CD14-positive monocyte (primary cell): ENCODE results near the gene CD93. TPM values are rescaled to one million over a fixed set of nuclear protein-coding genes. Genes with fewer than 3 reads are reported as not detected.
A peak's percentile ranks its signal among the peaks of the same experiment; 100 is the strongest.

ENCODE experiments used
- DNase-seq, 3 donors: peaks; one replicate each; pipeline ENCODE4 v3.0.0-alpha.2; 2011 to 2022
- H2AFZ ChIP-seq: 2 replicates; pipeline ENCODE4 v1.6.0; 2012; ENCODE audit warnings: mild to moderate bottlenecking, low read depth, low read length, inconsistent platforms; ENCODE audit not compliant: insufficient read depth, poor library complexity, severe bottlenecking
- H3K27ac ChIP-seq, 2 donors: 1 replicate in 1 of 2; 2 replicates in 1 of 2; pipeline ENCODE4 v1.5.1; 2012 to 2013; ENCODE audit warnings: low read length in 2 of 2, control low read depth in 1 of 2, inconsistent platforms in 1 of 2, low read depth in 1 of 2, mild to moderate bottlenecking in 1 of 2
- H3K27me3 ChIP-seq, 2 donors: one replicate each; pipeline versions ENCODE4 v1.6.0 to v1.6.1; 2011 to 2013; ENCODE audit warnings: low read length in 2 of 2; ENCODE audit not compliant: control insufficient read depth in 2 of 2, insufficient read depth in 2 of 2
- H3K36me3 ChIP-seq, 2 donors: replicated peaks in 1 of 2; 1 replicate in 1 of 2; 2 replicates in 1 of 2; pipeline versions ENCODE4 v1.5.1 to v1.6.1; 2012 to 2013; ENCODE audit warnings: low read length in 2 of 2, control low read depth in 1 of 2, inconsistent platforms in 1 of 2, mild to moderate bottlenecking in 1 of 2; ENCODE audit not compliant: insufficient read depth in 2 of 2, control insufficient read depth in 1 of 2
- H3K4me1 ChIP-seq, 2 donors: 1 replicate in 1 of 2; 2 replicates in 1 of 2; pipeline versions ENCODE4 v1.5.1 to v1.6.1; 2012 to 2013; ENCODE audit warnings: low read length in 2 of 2, control low read depth in 1 of 2, inconsistent platforms in 1 of 2, mild to moderate bottlenecking in 1 of 2, moderate library complexity in 1 of 2; ENCODE audit not compliant: insufficient read depth in 2 of 2, control insufficient read depth in 1 of 2
- H3K4me2 ChIP-seq: replicated peaks from 2 replicates; pipeline ENCODE3; 2012; ENCODE audit warnings: low read length, moderate library complexity, mild to moderate bottlenecking; ENCODE audit not compliant: poor library complexity, severe bottlenecking; ENCODE audit errors: extremely low read depth
- H3K4me3 ChIP-seq, 3 experiments: fragments of 200-600 bp in 1 of 3; sonication (generic) in 1 of 3; replicated peaks in 1 of 3; 1 replicate in 2 of 3; 2 replicates in 1 of 3; pipeline ENCODE4 v1.5.1; 2011 to 2013; ENCODE audit warnings: low read length in 3 of 3, mild to moderate bottlenecking in 3 of 3, control low read depth in 2 of 3, low read depth in 2 of 3, inconsistent platforms in 1 of 3, moderate library complexity in 1 of 3
- H3K79me2 ChIP-seq: 2 replicates; pipeline ENCODE4 v1.6.0; 2012; ENCODE audit warnings: mild to moderate bottlenecking, control low read depth, inconsistent platforms, low read length, moderate library complexity; ENCODE audit not compliant: insufficient read depth
- H3K9ac ChIP-seq: 2 replicates; pipeline ENCODE4 v1.6.0; 2017; ENCODE audit warnings: low read length, mild to moderate bottlenecking; ENCODE audit not compliant: insufficient read depth, poor library complexity, severe bottlenecking
- H3K9me3 ChIP-seq, 2 donors: replicated peaks in 1 of 2; 1 replicate in 1 of 2; 2 replicates in 1 of 2; pipeline versions ENCODE4 v1.5.1 to v1.6.1; 2012 to 2013; ENCODE audit warnings: low read length in 2 of 2, control low read depth in 1 of 2; ENCODE audit not compliant: control insufficient read depth in 1 of 2, insufficient read depth in 1 of 2
- H4K20me1 ChIP-seq: 2 replicates; pipeline ENCODE4 v1.6.0; 2012; ENCODE audit warnings: mild to moderate bottlenecking, low read length, control low read depth, moderate library complexity; ENCODE audit not compliant: insufficient read depth
- H3K27ac Mint-ChIP-seq, 7 donors: one replicate each; pipeline ENCODE4 v1.8.0; 2020; ENCODE audit warnings: mild to moderate bottlenecking in 7 of 7, mixed read lengths in 7 of 7, moderate library complexity in 6 of 7, inconsistent platforms in 2 of 7
- H3K27me3 Mint-ChIP-seq, 3 donors: one replicate each; pipeline ENCODE4 v1.8.0; 2021 to 2022; ENCODE audit warnings: low read depth in 3 of 3, mild to moderate bottlenecking in 3 of 3, mixed read lengths in 3 of 3, moderate library complexity in 3 of 3, inconsistent platforms in 1 of 3
- H3K36me3 Mint-ChIP-seq, 2 donors: one replicate each; pipeline ENCODE4 v1.8.0; 2020; ENCODE audit warnings: mixed read lengths in 2 of 2, inconsistent platforms in 1 of 2, mild to moderate bottlenecking in 1 of 2
- H3K4me1 Mint-ChIP-seq: one replicate; pipeline ENCODE4 v1.8.0; 2020; ENCODE audit warnings: mild to moderate bottlenecking, mixed read lengths
- H3K4me3 Mint-ChIP-seq, 2 donors: one replicate each; pipeline ENCODE4 v1.8.0; 2020; ENCODE audit warnings: mild to moderate bottlenecking in 2 of 2, mixed read lengths in 2 of 2, moderate library complexity in 1 of 2
- H3K9me3 Mint-ChIP-seq, 7 donors: one replicate each; pipeline ENCODE4 v1.8.0; 2020 to 2022; ENCODE audit warnings: mixed read lengths in 7 of 7, mild to moderate bottlenecking in 6 of 7, moderate library complexity in 6 of 7, inconsistent platforms in 2 of 7
- WGBS: methylation state at CpG from one replicate; pipeline ENCODE4 v1.1.5; 2013; ENCODE audit warnings: missing lambda C conversion rate; ENCODE audit not compliant: insufficient coverage; 5-methylcytosine and 5-hydroxymethylcytosine counted together
- intact Hi-C, 2 donors: fragments of 100-400 bp; cut with micrococcal nuclease; formaldehyde crosslinking; loops; one replicate each; pipeline versions ENCODE4 v1.15.0 to v1.15.1; 2023
- polyA plus RNA-seq, 3 donors: library from polyadenylated mRNA; depleted of rRNA in 1 of 3; unstranded in 2 of 3; stranded (reverse) in 1 of 3; fragments of 300-500 nt in 2 of 3; fragments of >200 nt in 1 of 3; fragmentation: Illumina TruSeq in 2 of 3; gene quantifications; 1 replicate in 2 of 3; 2 replicates in 1 of 3; pipeline ENCODE4 v1.2.3, GENCODE V29; 2012 to 2021
- TF ChIP-seq, protein P1 (sequence below): fragments of 200-600 bp; IDR thresholded peaks from one replicate; pipeline ENCODE4 v1.8.0; 2022; ENCODE audit warnings: antibody characterized with exemption, mild to moderate bottlenecking

Gene CD93
- polyA plus RNA-seq, 3 donors = 26.0 to 170 (median 48.9) TPM

DNA sequence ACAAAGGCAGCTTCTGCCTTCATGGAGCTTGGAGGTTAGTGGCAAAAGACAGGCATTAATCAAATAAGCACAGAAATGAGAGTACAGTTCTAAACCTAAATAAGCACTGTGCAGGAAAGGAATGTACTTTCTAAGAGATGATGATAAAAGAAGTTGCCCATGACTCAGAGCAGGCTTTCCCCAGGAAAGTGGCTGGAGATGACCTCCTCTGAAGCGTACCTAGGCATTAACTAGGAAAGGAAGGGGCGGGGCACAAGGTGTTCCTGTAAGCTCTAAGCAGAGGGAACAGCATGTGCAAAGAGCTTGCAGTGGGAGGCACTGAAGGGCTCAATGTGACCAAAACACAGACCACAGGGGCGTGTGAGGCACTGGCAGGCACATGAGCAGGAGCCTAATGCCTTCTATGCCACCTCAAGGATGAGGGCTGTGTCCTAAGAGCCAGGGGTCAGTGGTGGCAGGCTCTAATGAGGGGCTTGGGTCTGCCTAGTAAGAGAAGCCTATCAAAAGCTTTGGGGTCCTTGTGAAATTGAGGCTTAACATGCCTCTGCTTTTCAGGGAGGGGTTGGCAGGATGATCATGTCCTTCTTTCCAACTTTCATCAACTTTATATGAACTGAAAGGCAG, 46.1 kb downstream of the CD93 start:
- Histone ChIP-seq H3K27ac (no peak overlapping the region), H4K20me1 (peaks cover 1% of the 10 kb centered on the region), H3K4me1 (peaks cover 3 to 22% of the 10 kb centered on the region in 2 donors), H3K4me3 (no peak overlapping the region), H3K4me2 (no peak overlapping the region), H2AFZ (no peak overlapping the region), H3K79me2 (no peaks in the 10 kb centered on the region), H3K36me3 (no peaks in the 10 kb centered on the region), H3K9ac (no peak overlapping the region), H3K27me3 (peaks cover 30 to 35% of the 10 kb centered on the region in 2 donors), H3K9me3 (no peaks in the 10 kb centered on the region)
- intact Hi-C loops = loop anchor here in 1 of 2 donors (10.0 kb wide), 1 partner anchor 345 kb away; no protein-coding TSS in a partner anchor
- no peak for DNase-seq
- peaks cover 0 to 6% of the 10 kb centered on the region in 2 donors for H3K36me3 Mint-ChIP-seq
- TF ChIP-seq, protein P1, sequence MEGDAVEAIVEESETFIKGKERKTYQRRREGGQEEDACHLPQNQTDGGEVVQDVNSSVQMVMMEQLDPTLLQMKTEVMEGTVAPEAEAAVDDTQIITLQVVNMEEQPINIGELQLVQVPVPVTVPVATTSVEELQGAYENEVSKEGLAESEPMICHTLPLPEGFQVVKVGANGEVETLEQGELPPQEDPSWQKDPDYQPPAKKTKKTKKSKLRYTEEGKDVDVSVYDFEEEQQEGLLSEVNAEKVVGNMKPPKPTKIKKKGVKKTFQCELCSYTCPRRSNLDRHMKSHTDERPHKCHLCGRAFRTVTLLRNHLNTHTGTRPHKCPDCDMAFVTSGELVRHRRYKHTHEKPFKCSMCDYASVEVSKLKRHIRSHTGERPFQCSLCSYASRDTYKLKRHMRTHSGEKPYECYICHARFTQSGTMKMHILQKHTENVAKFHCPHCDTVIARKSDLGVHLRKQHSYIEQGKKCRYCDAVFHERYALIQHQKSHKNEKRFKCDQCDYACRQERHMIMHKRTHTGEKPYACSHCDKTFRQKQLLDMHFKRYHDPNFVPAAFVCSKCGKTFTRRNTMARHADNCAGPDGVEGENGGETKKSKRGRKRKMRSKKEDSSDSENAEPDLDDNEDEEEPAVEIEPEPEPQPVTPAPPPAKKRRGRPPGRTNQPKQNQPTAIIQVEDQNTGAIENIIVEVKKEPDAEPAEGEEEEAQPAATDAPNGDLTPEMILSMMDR = no peak
- peaks cover 2 to 9% (median 5%) of the 10 kb centered on the region in 7 donors for H3K9me3 Mint-ChIP-seq
- peak overlapping the region in 1 of 2 donors; percentile 61 for H3K4me3 Mint-ChIP-seq
- H3K27me3 Mint-ChIP-seq = peaks cover 39 to 55% (median 45%) of the 10 kb centered on the region in 3 donors
- H3K27ac Mint-ChIP-seq = no peak overlapping the region
- WGBS = 82% methylated on average over 3 of the region's 3 CpGs
- peaks cover 25% of the 10 kb centered on the region for H3K4me1 Mint-ChIP-seq

DNA sequence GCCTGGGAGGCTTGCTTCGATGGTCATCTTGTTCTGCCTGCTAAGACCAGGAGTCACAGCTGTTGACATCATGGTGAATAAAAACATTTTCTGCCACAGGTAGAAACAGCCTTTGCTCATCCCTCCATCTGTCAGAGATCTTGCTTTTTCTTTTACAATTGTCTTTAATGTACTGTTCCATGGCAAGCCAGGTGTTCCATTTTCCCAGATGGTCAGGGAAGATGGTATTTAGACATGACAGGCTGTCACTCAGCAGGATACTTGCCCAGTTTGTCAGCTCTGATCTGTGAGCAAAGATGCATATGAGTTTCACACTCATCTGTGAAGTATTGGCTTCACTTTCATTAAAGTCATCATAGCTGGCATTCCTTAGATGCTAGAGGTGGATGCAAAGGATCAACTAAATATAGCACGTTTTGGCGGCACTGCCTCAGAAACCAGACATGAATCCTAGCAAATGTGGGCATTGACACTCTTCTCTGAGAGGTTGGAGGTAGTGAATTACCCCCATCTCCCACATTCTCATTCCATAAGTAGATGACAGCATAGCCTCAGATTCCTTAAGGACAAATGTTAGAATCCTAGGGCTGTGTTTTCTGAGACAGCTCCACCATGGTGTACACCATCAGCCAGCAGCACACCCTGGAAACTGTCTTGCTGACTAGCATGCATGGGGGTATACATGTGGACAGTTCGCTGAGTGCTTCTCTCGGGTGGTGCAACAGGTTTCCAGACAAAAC, 46.8 kb downstream of the CD93 start:
- no peak overlapping the region for H3K27ac ChIP-seq
- 97% methylated on average over 3 of the region's 5 CpGs for WGBS
- H3K9me3 Mint-ChIP-seq = peaks cover 3 to 9% (median 6%) of the 10 kb centered on the region in 7 donors
- peaks cover 3 to 19% of the 10 kb centered on the region in 2 donors for H3K4me1 ChIP-seq
- no peak overlapping the region for H3K4me2 ChIP-seq
- H3K9ac ChIP-seq = no peak overlapping the region
- peaks cover 46 to 62% (median 50%) of the 10 kb centered on the region in 3 donors for H3K27me3 Mint-ChIP-seq
- peaks cover 22% of the 10 kb centered on the region for H3K4me1 Mint-ChIP-seq
- H3K9me3 ChIP-seq = no peaks in the 10 kb centered on the region
- no peak overlapping the region for H3K4me3 Mint-ChIP-seq
- H3K4me3 ChIP-seq = no peak overlapping the region
- no peaks in the 10 kb centered on the region for H3K79me2 ChIP-seq
- intact Hi-C loops = no loop called here
- peaks cover 0 to 5% of the 10 kb centered on the region in 2 donors for H3K36me3 Mint-ChIP-seq
- H4K20me1 ChIP-seq = no peaks in the 10 kb centered on the region
- H3K27me3 ChIP-seq = peaks cover 30 to 42% of the 10 kb centered on the region in 2 donors
- no peak overlapping the region for H2AFZ ChIP-seq
- H3K27ac Mint-ChIP-seq = no peak overlapping the region
- DNase-seq = no peak
- no peaks in the 10 kb centered on the region for H3K36me3 ChIP-seq
- TF ChIP-seq, protein P1 = no peak
